ELR (cell line): Measurements from ENCODE around the gene RAB3IP.
A peak's percentile ranks its signal among the peaks of the same experiment; 100 is the strongest.
"Not testable (repeated sequence)": the region's sequence is repeated elsewhere in the genome, so short reads cannot be mapped to it uniquely, and the experiment has no call there.

Experiments
- DNase-seq: peaks from one replicate; pipeline ENCODE4 v3.0.0-alpha.2; 2015; ENCODE audit warnings: low read depth

Gene RAB3IP

GRCh38 chr12:69756088-69756755 lies 17.6 kb downstream of the RAB3IP start:
- no peak for DNase-seq

GRCh38 chr12:69758105-69758504 lies 19.4 kb downstream of the RAB3IP start:
- no peak for DNase-seq

- DNase-seq = not testable (repeated sequence)
These were observed 20.9 kb downstream of the RAB3IP start for GRCh38 chr12:69759581-69759980.

- no peak for DNase-seq
These were observed 26.9 kb downstream of the RAB3IP start for GRCh38 chr12:69765515-69765914.

GRCh38 chr12:69766260-69766659 lies 27.6 kb downstream of the RAB3IP start:
- no peak for DNase-seq

GRCh38 chr12:69779928-69780327 lies 41.3 kb downstream of the RAB3IP start:
- DNase-seq = peak; percentile 70

GRCh38 chr12:69783365-69783764 lies 44.7 kb downstream of the RAB3IP start:
- DNase-seq = no peak

- DNase-seq = no peak
These were observed 50.7 kb downstream of the RAB3IP start for GRCh38 chr12:69789351-69789750.

- no peak for DNase-seq
These were observed 53.9 kb downstream of the RAB3IP start for GRCh38 chr12:69792533-69792932.

- DNase-seq = not testable (repeated sequence)
These were observed 68.6 kb downstream of the RAB3IP start for GRCh38 chr12:69807101-69807897.

GRCh38 chr12:69810870-69811498 lies 72.3 kb downstream of the RAB3IP start:
- DNase-seq = no peak

GRCh38 chr12:69816082-69816481 lies 77.4 kb downstream of the RAB3IP start:
- no peak for DNase-seq

- no peak for DNase-seq
These were observed 82.4 kb downstream of the RAB3IP start for GRCh38 chr12:69821032-69821455.

GRCh38 chr12:69821456-69822159 lies 82.9 kb downstream of the RAB3IP start:
- DNase-seq = peak; percentile 78

- no peak for DNase-seq
These were observed 83.7 kb downstream of the RAB3IP start for GRCh38 chr12:69822201-69822860.

GRCh38 chr12:69824028-69824427 lies 85.4 kb downstream of the RAB3IP start:
- no peak for DNase-seq

GRCh38 chr12:69824966-69825560 lies 86.4 kb downstream of the RAB3IP start, which contains the start of gene MYRFL:
Gene MYRFL, plus strand, starts transcription at chr12:69825227. Its CDS starts 291 bp downstream, at chr12:69825518.
- no peak for DNase-seq

GRCh38 chr12:69828897-69829296 lies 90.2 kb downstream of the RAB3IP start:
- DNase-seq = no peak

- no peak for DNase-seq
These were observed 95.0 kb downstream of the RAB3IP start for GRCh38 chr12:69833696-69834095.

- DNase-seq = no peak
These were observed 95.5 kb downstream of the RAB3IP start for GRCh38 chr12:69834147-69834546.

GRCh38 chr12:69834576-69834975 lies 95.9 kb downstream of the RAB3IP start:
- no peak for DNase-seq
